Stimulated activated CD4-positive, alpha-beta T cell treated with anti-CD3 and anti-CD28 coated beads, Interleukin-12 subunit alpha, Interleukin-12 subunit beta, amount 100 ng/mL, for 48 hours (primary cell): ENCODE measurements around the gene SLC10A3.
"Not testable (repeated sequence)": the region's sequence is repeated elsewhere in the genome, so short reads cannot be mapped to it uniquely, and the experiment has no call there.

Experiments
- DNase-seq, 3 donors: peaks; one replicate each; pipeline ENCODE4 v3.0.0-alpha.2; 2020; ENCODE audit warnings: low read depth in 2 of 3, low spot score in 1 of 3

Gene SLC10A3

DNA sequence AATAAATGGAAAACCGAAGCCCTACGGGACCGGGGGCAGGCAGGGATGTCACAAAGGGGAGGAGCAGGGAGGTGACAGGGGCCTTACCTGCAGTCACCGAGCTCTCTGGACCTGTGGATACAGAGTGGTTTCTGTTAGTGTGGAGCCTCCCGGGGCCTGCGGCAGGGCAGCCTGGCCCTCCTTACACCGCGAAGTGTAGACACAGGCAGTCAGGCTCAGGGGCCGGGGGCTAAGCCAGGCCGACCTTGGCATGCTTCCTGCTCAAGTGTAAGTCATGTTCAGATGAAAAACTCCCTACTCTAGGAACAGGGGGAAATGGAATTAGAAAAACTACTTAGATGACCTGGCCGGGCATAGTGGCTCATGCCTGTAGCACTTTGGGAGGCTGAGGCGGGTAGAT, 21.3 kb upstream of the SLC10A3 start:
- DNase-seq, result no peak

DNA sequence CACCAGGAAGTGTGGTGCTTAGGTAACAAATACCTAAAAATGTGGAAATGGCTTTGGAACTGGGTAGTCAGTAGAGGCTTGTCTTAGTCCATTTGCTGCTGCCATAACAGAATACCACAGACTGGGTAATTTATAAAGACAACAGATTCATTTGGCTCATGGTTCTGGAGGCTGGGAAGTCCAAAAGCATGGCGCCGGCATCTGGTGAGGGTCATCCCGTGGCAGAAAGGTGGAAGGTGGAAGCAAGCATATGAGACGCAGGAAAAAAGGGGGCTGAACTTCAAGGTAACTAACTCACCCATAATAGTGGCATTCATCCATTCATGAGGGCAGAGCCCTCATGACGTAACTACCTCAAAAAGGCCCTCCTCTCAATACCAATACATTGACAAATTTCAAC, 19.0 kb upstream of the SLC10A3 start:
- no peak for DNase-seq

DNA sequence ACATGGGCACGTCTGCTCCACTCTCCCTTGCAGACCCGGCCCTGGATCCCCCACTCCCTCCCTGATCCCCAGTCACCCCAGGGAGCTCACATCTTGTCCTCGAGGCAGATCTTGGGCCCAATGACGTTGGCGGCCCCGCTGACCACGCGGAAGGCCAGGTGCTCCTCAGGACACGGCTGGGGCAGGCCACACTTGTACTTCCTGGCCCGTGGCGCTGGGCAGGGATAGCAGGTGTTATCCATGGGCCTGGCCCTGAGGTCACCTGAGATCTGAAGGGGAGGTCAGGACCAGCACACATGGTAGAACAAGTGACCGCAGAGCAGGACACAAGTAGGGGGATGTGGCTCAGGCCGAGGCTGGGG, 17.9 kb upstream of the SLC10A3 start:
- DNase-seq, result no peak

DNA sequence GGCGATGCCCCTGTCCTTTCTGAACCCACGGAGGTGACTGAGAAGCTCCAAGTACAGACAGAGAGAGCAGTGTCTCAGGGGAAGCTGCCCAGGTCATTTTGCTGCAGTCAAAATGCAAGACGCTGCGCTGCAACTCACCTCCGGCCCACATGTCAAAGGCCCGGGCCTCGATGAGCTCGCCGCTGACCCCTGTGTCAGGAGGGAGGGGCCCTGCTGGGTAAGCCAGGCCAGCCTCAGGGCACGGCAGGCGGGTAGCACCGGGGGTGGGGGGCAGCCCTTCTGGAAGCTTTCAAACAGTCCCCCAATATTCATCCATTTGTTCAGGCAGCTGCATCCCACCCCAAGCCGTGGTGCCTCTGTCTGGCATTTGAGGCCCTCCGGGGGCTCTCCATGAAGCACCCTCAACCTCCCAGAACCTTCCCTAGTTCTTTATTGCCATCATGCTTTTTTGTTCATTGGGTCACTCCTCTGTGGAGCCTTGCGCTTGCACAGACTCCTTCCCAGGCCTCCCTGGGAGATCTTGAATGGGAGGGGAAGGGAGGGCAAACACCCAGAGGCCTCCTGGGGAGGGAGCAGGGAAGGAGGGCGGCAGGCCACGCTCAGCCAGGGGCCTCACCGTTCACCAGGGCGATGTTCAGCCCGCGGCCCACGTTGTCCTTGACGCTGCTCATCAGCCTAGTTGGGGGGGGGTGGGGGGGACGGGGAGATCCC, 17.4 kb upstream of the SLC10A3 start:
- DNase-seq, result no peak

DNA sequence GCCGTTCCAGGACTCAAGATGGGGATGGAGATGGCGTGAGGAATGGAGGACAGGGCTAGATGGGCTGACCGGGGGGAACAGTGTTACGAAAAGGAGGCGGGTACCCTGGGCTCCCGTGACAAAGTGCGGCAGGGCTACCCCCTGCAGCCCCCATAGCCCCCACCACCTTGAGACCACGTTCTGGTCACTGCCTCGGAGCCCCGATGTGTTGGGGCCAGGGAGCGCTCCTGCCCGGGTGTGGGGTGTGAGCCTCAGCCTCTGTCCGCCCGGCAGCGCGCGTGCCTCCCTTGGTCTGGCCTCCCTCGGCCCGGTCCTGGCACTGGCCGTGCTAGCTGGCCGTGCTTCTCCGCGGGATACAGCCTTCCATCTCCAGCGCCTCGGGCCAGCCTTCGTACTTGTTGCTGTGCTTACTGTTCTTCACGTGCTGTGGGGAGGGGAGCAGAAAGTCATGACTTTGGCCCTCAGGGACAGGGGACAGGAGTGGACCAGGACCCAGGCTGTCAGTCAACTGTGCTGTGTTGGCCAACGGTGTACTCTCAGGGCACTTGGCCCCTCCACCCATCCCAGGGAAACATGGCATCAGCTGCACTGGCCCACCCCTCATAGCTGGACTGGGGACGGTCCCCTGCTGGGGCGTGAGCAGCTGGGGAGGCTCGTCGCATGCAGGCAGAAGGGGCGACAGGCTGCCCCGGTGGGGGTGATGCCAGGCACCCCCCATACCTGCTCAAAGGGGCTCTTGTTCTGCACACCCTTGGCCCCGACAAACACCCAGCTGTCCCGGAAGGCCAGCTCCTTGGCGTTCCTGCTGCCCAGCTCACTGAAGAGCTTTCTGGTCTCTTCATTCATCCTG, 16.3 kb upstream of the SLC10A3 start:
- DNase-seq, result no peak

DNA sequence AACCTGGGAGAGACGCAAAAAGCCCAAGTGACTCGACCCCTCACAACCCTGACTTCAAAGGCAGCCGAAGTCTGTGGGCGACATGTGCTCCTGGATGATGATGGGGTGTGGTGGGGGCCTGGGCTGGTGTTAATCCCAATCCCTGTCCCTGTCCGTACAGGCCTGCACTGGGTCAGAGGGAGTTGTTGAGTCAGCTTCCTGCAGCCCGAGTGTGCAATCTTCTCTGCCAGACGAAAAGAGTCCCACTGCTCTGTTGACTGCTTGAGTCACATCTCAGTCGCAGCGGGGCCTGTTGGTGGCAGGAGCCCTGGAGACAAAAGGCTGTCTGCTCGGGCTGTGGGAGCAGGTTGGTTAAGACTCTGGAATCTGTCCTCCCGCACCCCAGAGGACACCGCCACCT, 15.3 kb upstream of the SLC10A3 start:
- DNase-seq, result no peak

DNA sequence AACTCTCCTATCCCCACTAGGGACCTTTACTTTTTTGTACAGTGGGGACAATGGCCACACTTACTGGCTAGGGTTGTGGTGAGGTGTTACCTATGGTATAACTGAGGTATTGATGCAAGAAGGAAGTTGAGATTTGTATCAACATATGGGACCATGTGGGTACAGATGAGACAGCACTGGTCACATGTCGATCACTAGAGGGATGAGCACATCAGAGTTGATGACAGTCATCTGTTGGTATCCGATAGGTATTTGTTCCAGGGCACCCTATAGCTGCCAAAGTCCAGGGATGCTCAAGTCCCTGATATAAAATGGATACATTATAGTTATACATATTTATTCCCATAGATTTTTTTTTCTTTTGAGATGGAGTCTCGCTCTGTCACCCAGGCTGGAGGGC, 12.6 kb upstream of the SLC10A3 start:
- no peak for DNase-seq

DNA sequence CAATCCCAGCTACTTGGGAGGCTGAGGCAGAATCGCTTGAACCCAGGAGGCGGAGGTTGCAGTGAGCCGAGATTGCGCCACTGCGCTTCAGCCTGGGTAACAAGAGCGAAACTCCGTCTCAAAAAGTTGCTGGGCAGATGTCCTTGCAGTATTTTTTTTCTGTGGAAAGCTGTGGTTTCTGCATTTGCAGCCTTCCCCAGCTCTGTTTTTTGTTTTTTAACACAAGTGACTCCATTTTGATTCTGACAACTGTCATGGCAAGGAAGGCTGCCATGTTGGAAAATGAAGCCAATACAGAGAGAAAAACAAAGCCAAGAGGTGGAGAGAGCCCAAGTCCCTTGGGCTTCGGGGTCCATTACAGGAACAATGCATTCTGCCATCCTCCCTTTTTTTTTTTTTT, 11.7 kb upstream of the SLC10A3 start:
- DNase-seq, result no peak

DNA sequence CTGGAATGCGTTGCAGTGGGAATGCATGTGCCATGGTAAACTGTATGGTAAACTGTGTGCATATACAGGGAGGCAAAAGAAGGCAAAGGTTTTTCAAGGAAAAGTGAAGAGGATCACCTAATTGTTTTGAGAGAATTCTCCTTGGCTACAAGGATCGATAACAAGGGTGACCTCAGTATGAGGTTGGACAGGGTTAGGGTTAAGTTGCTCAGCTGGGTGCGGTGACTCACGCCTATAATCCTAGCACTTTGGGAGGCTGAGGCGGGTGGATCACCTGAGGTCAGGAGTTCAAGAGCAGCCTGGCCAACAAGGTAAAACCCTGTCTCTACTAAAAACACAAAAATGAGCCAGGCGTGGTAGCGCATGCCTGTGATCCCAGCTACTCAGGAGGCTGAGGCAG, 11.0 kb upstream of the SLC10A3 start:
- DNase-seq, result not testable (repeated sequence)

DNA sequence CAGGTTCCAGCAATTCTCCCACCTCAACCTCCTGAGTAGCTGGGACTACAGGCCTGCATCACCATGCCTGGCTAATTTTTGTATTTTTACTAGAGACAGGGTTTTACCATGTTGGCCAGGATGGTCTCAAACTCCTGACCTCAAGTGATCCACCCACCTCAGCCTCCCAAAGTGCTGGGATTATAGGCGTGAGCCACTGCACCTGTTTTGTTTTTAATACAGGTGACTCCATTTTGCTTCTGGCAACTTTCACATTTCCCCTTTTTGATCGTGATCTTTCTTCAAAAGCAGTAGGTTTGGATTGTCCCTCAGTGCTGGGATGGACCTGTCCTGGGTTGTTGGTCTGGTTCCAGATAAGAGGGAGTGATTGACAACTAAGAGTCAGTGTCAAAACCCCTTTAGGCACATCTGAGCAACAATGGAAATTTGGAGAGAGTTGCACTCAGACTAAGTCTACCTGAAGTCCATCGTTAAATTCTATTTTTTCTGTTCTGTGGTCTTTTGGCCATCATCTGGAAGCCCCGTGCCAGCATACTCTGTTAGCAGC, 6.2 kb upstream of the SLC10A3 start:
- not testable (repeated sequence) for DNase-seq

DNA sequence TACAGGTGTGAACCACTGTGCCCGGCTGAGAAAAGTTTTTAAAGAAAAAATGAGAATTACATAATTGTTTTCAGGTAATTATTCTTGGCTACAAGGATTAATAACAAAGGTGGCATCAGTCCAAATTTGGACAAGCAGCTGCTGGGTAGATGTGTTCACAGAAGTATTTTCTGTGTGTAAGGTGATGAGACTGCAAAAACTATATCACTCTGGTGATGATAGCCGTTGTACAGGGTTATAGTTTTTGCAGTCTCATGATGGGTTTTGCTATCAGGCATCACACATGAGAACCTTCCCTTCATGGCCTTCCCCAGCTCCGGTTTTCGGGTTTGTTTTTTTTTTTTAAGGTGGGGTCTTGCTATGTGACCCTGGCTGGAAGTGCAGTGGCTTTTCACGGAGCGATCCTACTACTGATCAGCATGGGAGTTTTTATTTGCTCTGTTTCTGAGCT, 5.1 kb upstream of the SLC10A3 start:
- no peak for DNase-seq

DNA sequence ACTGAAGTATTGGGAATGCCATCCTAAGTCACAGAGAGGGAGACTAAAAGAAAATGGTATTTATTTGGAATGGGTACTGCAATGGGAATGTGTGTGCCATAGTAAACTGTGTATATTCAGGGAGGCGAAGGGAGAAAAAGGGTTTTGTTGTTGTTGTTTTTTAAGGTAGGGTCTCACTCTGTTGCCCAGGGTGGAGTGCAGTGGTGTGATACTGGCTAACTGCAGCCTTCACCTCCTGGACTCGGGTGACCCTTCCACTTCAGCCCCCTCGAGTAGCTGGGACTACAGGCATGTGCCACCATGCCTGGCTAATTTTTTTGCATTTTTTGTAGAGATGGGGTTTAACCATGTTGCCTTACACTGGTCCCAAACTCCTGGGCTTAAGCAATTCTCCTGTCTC, 4.3 kb upstream of the SLC10A3 start:
- DNase-seq, result no peak

DNA sequence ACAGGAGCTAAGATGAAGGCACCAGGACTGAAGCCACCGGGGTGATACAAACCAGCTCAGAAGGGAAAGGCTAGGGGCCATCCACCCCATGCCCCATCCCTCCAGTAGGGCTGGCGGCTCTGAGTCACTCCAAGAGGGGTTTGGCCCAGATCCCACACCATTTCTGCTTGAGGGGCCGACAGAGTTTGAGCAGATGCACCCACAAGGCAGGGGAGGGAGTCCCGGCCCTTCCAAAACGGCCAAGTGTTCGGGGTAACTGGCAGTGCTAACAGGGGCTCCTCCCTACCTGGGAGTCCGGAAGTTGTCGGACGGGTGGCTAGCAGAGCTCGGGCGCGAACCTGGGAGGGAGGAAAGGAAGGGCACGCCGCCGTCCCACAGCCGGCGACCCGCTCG, 412 bp downstream of the SLC10A3 start:
- no peak for DNase-seq

DNA sequence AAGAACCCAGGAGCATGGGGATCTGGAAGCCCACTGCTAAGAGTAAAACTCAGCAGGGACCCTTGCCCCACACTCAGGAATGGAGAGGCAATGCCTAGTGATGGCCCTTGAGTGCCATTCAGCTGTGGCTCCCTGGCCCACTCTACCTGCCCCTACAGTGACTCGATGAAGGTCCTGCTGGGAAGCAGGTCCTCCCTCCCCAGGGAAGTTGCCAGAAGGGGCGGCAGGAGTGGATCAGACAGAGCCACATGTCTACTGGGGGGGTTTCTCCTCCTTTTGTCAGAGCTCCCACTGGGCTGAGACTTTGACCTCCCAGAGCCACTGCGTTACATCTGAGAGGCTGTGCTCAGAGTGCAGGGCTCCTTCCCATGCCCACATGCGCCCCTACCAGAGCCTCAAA, 1.2 kb downstream of the SLC10A3 start:
- no peak for DNase-seq

DNA sequence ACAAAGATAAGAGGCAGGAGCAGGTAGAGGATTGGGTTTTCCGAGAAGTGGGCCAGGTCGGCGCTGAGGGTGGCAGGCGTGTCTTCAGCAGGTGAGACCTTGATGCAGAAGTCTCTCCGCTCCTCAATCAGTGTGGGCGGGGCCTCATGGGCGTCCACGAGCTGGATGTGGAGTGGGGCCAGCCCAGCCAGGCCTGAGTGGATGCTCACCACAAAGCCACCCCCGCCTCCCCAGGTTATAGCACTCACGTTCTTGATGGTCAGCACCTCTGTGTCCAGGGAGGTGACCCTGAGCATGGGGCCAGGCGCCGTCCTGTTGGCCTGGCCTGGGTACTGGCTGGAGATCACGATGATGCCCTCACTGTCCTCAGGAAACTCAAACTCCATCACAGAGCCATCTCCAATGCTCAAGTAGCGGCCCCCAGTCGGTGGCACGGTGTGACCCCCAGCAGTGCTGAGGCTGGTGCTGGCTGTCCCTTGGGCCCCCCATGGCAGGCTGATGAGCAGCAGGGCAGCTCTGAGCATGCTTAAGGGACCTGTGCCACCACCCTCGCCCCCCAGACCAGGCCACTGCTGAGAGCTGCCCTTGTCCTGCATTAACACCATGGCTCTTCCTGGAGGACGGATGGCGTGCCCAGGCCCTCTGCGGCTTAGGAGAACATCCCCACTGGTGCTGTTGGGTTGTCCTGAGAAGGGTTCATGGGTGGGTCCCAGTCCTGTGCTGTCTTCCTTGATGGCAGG, 1.9 kb downstream of the SLC10A3 start:
- DNase-seq, result no peak

DNA sequence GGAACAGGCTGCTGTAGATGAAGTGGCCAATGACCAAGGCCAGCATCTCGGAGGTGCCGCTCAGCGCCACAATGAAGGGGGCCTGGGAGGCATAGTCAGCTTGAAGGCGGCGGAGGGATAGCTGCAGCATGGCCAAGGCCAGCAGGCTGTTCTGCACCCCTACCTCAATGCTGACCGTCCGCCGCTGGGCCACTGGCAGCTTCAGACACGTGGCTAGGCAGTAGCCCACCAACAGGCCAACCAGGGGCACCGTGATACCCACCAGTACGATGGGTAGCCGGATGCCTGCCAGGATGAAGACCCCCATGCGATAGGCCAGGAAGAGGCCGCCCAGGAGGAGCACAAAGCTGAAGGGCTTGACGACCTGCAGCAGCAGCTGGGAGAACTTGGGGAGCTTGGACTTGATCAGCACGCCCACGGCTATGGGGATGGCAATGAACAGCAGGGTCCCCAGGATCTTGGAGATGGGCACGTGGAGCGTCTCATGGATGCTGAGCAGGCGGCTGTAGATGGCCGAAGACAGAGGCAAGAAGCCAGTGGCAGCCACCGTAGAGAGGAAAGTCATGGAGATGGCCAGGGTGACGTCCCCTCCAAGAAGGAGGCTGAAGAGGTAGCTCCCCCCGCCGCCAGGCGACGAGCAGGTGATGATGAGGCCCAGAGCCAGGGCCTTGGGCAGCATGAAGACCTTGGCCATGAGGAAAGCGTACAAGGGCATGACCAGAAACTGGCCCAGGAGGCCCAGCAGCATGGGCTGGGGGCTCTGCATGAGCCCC, 2.7 kb downstream of the SLC10A3 start:
- no peak for DNase-seq

DNA sequence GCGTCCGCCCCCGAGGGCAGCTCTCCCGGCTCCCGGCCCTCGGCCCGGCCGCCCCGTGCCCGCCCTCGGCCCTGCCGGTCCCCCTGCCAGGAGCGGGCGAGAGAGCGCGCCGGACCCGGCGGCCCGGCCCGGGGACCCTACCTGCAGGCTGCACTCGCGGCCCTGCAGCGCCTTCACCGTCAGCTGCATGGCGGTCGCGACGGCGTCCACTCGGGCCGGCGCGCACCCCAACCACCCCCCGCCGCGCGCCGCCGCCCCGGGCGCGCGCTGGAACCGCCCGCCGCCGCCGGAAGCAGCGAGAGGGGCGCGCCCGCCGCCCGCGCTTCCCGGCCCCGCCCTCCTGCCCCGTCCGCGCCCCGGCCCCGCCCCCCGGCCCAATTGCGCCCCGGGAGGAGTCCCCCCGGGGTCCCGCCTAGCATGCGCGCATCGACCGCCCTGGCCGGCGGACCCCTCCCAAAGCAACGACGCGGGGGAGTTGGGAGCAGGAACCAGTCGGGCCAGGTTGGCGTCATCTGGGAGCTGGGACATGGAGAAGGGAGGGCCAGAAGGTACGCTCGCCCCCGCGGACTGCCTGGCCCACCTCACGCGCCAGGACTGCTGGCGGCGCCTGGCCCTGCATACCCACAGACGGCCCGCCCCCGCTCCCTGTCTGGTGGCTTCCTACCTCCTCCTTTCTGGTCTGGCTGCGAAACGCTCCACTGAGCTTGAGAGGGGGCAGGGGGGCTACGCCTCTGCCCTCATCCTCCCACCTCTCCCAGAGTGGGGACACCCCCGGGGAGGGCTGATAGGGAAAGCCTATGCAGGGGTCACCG, 3.8 kb downstream of the SLC10A3 start, which contains the start of gene UBL4A:
UBL4A (minus strand) TSS at position 220 of the 812 bp plus-strand sequence; CDS start at position 189, 31 bp downstream.
- peak in 2 of 3 donors; percentile 6 to 42 for DNase-seq

DNA sequence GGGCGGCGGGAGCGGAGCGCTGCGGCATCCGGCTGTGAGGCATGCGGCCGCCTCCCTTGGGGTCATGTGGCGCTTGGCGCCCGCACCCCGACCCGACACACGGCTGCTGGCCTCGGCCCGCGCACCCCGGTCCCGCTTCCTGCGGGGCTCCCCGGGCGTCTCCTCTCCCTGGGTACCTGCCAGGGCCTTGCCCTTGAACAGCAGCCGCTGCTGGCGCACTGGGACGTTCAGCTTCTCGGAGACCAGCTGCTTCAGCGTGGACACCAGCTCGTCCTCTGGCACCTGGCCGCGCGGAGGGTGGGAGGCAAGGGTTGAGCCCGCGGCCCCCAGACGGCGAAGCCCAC, 4.4 kb downstream of the SLC10A3 start:
- DNase-seq, result peak in 1 of 3 donors; percentile 16

DNA sequence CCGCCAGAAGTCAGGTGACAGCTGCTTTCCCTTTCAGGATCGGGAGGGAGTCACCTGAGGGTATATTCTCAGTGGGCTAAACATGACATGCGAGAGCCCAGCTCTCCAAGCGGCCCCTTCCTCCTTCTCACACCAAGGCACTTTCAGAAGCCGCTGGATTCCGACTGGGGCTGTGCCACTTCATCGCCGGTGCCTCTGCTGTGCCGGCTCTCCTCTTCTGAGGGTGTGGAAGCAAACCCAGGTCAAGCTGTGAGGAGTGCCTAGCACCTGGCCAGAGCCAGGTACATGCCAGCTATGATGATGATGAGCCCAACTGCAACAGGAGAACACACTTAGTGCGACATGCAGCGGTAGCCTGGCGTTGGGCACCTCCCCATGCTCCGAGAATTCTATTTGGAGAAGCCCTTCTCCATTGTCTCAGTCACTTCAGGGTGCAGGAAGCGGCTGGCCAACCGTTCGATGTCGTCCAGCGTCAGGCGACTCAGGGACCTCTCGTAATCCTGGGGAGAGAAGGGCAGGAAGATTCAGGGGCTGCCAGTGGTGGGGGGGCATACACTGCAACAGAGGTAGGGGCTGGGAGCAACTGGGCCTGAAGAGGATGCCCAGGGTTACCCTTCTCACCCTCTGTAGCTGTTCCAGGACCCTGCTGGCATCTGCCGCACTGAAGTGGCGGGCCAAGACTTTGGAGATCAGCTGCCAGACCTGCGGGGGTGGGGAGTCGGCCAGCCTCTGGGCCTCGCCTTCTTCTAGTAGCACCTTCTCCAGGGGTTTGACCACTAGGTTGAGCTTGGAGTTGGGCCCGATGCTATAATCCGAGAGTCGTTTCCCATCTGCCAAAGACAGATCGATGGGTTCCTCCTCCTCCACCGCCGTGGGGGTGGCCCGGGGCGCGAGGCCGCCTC, 5.0 kb downstream of the SLC10A3 start:
- no peak for DNase-seq
